Lung microvascular endothelial cell (primary cell): ENCODE data around the gene ODF2L. TPM values are rescaled to one million over a fixed set of nuclear protein-coding genes. Genes with fewer than 3 reads are reported as not detected.
"Not testable (repeated sequence)": the region's sequence is repeated elsewhere in the genome, so short reads cannot be mapped to it uniquely, and the experiment has no call there.

Source experiments
- DNase-seq, 2 donors: peaks; one replicate each; pipeline versions ENCODE4 v3.0.0 to v3.0.0-alpha.2; 2010; ENCODE audit warnings: low read depth in 2 of 2
- total RNA-seq: library from RNA; depleted of rRNA; stranded (reverse); fragments of >200 nt; gene quantifications from 2 replicates; pipeline ENCODE4 v1.2.1, GENCODE V29; 2014

The ODF2L gene
- total RNA-seq, 1 donor from 2014 or later = 36.5 TPM

- no peak for DNase-seq
These were observed 8.1 kb downstream of the ODF2L start for GRCh38 chr1:86387916-86388627.

GRCh38 chr1:86382878-86383277 is 13.2 kb downstream of the ODF2L start:
- DNase-seq = peak; percentile 47 to 76

GRCh38 chr1:86381223-86381622 is 14.9 kb downstream of the ODF2L start:
- peak in 1 of 2 donors; percentile 33 for DNase-seq

- DNase-seq = peak; percentile 87 to 92
These were observed 15.8 kb downstream of the ODF2L start for GRCh38 chr1:86380257-86380861.

GRCh38 chr1:86378813-86379212 is 17.3 kb downstream of the ODF2L start:
- no peak for DNase-seq

- no peak for DNase-seq
These were observed 18.8 kb downstream of the ODF2L start for GRCh38 chr1:86377341-86377740.

- DNase-seq = no peak
These were observed 20.4 kb downstream of the ODF2L start for GRCh38 chr1:86375688-86376087.

- DNase-seq = no peak
These were observed 25.5 kb downstream of the ODF2L start for GRCh38 chr1:86370601-86371022.

- DNase-seq = no peak
These were observed 30.2 kb downstream of the ODF2L start for GRCh38 chr1:86365896-86366295.

- DNase-seq = no peak
These were observed 33.3 kb downstream of the ODF2L start for GRCh38 chr1:86362807-86363206.

- DNase-seq = no peak
These were observed 38.3 kb downstream of the ODF2L start for GRCh38 chr1:86357796-86358195.

- DNase-seq = peak in 1 of 2 donors; percentile 14
These were observed 39.9 kb downstream of the ODF2L start for GRCh38 chr1:86356247-86356646.

GRCh38 chr1:86352086-86352485 is 44.0 kb downstream of the ODF2L start:
- DNase-seq = no peak

GRCh38 chr1:86350230-86350629 is 45.9 kb downstream of the ODF2L start:
- not testable (repeated sequence) for DNase-seq

- no peak for DNase-seq
These were observed 49.7 kb downstream of the ODF2L start for GRCh38 chr1:86346388-86346787.

- peak in 1 of 2 donors; percentile 64 for DNase-seq
These were observed 51.1 kb downstream of the ODF2L start for GRCh38 chr1:86345042-86345441.

GRCh38 chr1:86339906-86340305 is 56.2 kb downstream of the ODF2L start:
- no peak for DNase-seq

GRCh38 chr1:86339014-86339812 is 56.9 kb downstream of the ODF2L start:
- DNase-seq = peak in 1 of 2 donors; percentile 28

- DNase-seq = no peak
These were observed 60.2 kb downstream of the ODF2L start for GRCh38 chr1:86335916-86336315.

GRCh38 chr1:86325264-86325663 is 70.9 kb downstream of the ODF2L start:
- DNase-seq = no peak

- DNase-seq = no peak
These were observed 71.8 kb downstream of the ODF2L start for GRCh38 chr1:86324130-86324822.

- DNase-seq = no peak
These were observed 73.9 kb downstream of the ODF2L start for GRCh38 chr1:86322241-86322640.
